Right atrium auricular region (tissue), 2 donors: ENCODE results near the gene IDI1. TPM values are rescaled to one million over a fixed set of nuclear protein-coding genes. Genes with fewer than 3 reads are reported as not detected.

Experiments
- DNase-seq: peaks from one replicate; pipeline ENCODE4 v3.0.0-alpha.2; 2019; ENCODE audit warnings: low spot score
- H3K27ac ChIP-seq, 2 donors: fragments of 200-600 bp; sonication (generic); 1 replicate in 1 of 2; 2 replicates in 1 of 2; pipeline ENCODE4 v1.5.1; 2016 to 2019
- H3K27me3 ChIP-seq, 2 donors: fragments of 200-600 bp; sonication (generic); one replicate each; pipeline versions ENCODE4 v1.5.1 to v1.6.0; 2017 to 2019
- H3K36me3 ChIP-seq: fragments of 200-600 bp; sonication (generic); one replicate; pipeline ENCODE4 v1.5.1; 2016
- H3K4me1 ChIP-seq, 2 donors: fragments of 200-600 bp; sonication (generic); one replicate each; pipeline versions ENCODE4 v1.5.1 to v1.6.0; 2017 to 2019
- H3K4me3 ChIP-seq, 2 donors: fragments of 200-600 bp; sonication (generic); 1 replicate in 1 of 2; 2 replicates in 1 of 2; pipeline ENCODE4 v1.5.1; 2017 to 2019; ENCODE audit warnings: mild to moderate bottlenecking in 1 of 2, moderate library complexity in 1 of 2
- H3K9me3 ChIP-seq, 2 donors: fragments of 200-600 bp; sonication (generic); one replicate each; pipeline ENCODE4 v1.5.1; 2019
- CTCF ChIP-seq, 2 donors: fragments of 200-600 bp; sonication (generic); IDR thresholded peaks; one replicate each; pipeline ENCODE4 v1.5.1; 2019; ENCODE audit warnings: antibody characterized with exemption in 2 of 2
- total RNA-seq, 2 donors: library from RNA; depleted of rRNA; stranded (reverse); fragments of >200 nt; gene quantifications; one replicate each; pipeline ENCODE4 v1.1.0, GENCODE V29; 2016

The IDI1 gene
- total RNA-seq, 2 donors from 2014 or later, result 16.7 to 24.3 TPM

GRCh38 chr10:1084011-1084950 lies 35.4 kb upstream of the IDI1 start:
- Histone ChIP-seq H3K4me1 (no peaks in the 10 kb centered on the region), H3K36me3 (peaks cover 85% of the 10 kb centered on the region), H3K27ac (no peak overlapping the region), H3K27me3 (no peaks in the 10 kb centered on the region), H3K4me3 (no peak overlapping the region), H3K9me3 (no peaks in the 10 kb centered on the region)
- no peak for TF ChIP-seq CTCF (IDR thresholded peaks at IDR 0.05)
- peak; percentile 30 for DNase-seq

GRCh38 chr10:1083581-1083980 lies 34.7 kb upstream of the IDI1 start:
- Histone ChIP-seq H3K27me3 (no peaks in the 10 kb centered on the region), H3K4me1 (no peaks in the 10 kb centered on the region), H3K27ac (no peak overlapping the region), H3K4me3 (no peak overlapping the region), H3K36me3 (peaks cover 85% of the 10 kb centered on the region), H3K9me3 (no peaks in the 10 kb centered on the region)
- TF ChIP-seq CTCF (IDR thresholded peaks at IDR 0.05), result no peak
- DNase-seq, result peak; percentile 44

- Histone ChIP-seq H3K9me3 (no peaks in the 10 kb centered on the region), H3K27me3 (no peaks in the 10 kb centered on the region), H3K4me1 (no peaks in the 10 kb centered on the region), H3K27ac (no peak overlapping the region), H3K36me3 (peaks cover 58% of the 10 kb centered on the region), H3K4me3 (no peak overlapping the region)
- DNase-seq, result no peak
- TF ChIP-seq CTCF (IDR thresholded peaks at IDR 0.05), result no peak
Observed at GRCh38 chr10:1078668-1079067, 29.7 kb upstream of the IDI1 start.

- Histone ChIP-seq H3K36me3 (peaks cover 50% of the 10 kb centered on the region), H3K27ac (no peak overlapping the region)
Observed at GRCh38 chr10:1074748-1075308, 25.9 kb upstream of the IDI1 start.

GRCh38 chr10:1074052-1074747 lies 25.3 kb upstream of the IDI1 start:
- Histone ChIP-seq H3K4me3 (no peak overlapping the region), H3K27ac (no peak overlapping the region), H3K27me3 (no peaks in the 10 kb centered on the region), H3K9me3 (no peaks in the 10 kb centered on the region), H3K4me1 (peaks cover 0 to 5% of the 10 kb centered on the region in 2 donors), H3K36me3 (peaks cover 44% of the 10 kb centered on the region)
- peak; percentile 23 for DNase-seq
- peak in 1 of 2 donors; percentile 26 for TF ChIP-seq CTCF (IDR thresholded peaks at IDR 0.05)

More at GRCh38 chr10:1074748-1075308, 25.9 kb upstream of the IDI1 start:
- TF ChIP-seq CTCF (IDR thresholded peaks at IDR 0.05), result peak in 1 of 2 donors; percentile 38
- H3K4me3 ChIP-seq, result no peak overlapping the region
- no peaks in the 10 kb centered on the region for H3K9me3 ChIP-seq
- H3K4me1 ChIP-seq, result peaks cover 0 to 5% of the 10 kb centered on the region in 2 donors
- peak; percentile 44 for DNase-seq
- H3K27me3 ChIP-seq, result no peaks in the 10 kb centered on the region
